Endothelial cell of umbilical vein (primary cell): ENCODE results near the gene ANKS1B. TPM values are rescaled to one million over a fixed set of nuclear protein-coding genes. Genes with fewer than 3 reads are reported as not detected.

Experiments
- BruUV-seq: library from RNA; stranded (reverse); fragments of 400-500 nt; replicated peaks from 2 replicates; lab custom pipeline; 2021; lab: Mats Ljungman, UMichigan
- CTCF ChIA-PET: fragments of 300-600, 350-600 bp; sonication (Branson Sonifier 250); formaldehyde crosslinking; loops from one replicate; lab custom pipeline; 2021; ENCODE audit warnings: antibody characterized with exemption, inconsistent platforms; lab: Charles Lee
- POLR2A ChIA-PET: fragments of 300-600, 350-600 bp; sonication (Branson Sonifier 250); formaldehyde crosslinking; loops from one replicate; lab custom pipeline; 2021; ENCODE audit warnings: antibody characterized with exemption, inconsistent platforms; lab: Charles Lee
- DNase-seq: peaks from one replicate; pipeline ENCODE4 v3.0.0-alpha.2; 2011; ENCODE audit warnings: low read depth, low spot score
- FAIRE-seq: peaks from 2 replicates; lab custom pipeline; 2011; peaks lifted over from hg19 to GRCh38; lab: Jason Lieb, UNC
- H2AFZ ChIP-seq: 2 replicates; pipeline ENCODE4 v1.6.0; 2012; ENCODE audit warnings: low read depth, low read length, control low read depth, inconsistent platforms
- H3K27ac ChIP-seq: 2 replicates; pipeline ENCODE4 v1.5.1; 2011; ENCODE audit warnings: low read depth, mild to moderate bottlenecking, control low read depth, low read length, moderate library complexity; ENCODE audit not compliant: insufficient read depth
- H3K27me3 ChIP-seq, 2 experiments: 2 replicates each; pipeline versions ENCODE4 v1.6.0 to v1.6.1; 2011; ENCODE audit warnings: low read length in 2 of 2, mixed read lengths in 1 of 2; ENCODE audit not compliant: control insufficient read depth in 2 of 2, insufficient read depth in 2 of 2
- H3K36me3 ChIP-seq, 2 experiments: 2 replicates in 1 of 2; 3 replicates in 1 of 2; pipeline ENCODE4 v1.5.1; 2011; ENCODE audit warnings: low read length in 2 of 2, mild to moderate bottlenecking in 1 of 2, moderate library complexity in 1 of 2; ENCODE audit not compliant: control insufficient read depth in 2 of 2, insufficient read depth in 2 of 2; ENCODE audit errors: extremely low read depth in 1 of 2
- H3K4me1 ChIP-seq: 3 replicates; pipeline ENCODE4 v1.5.1; 2011; ENCODE audit warnings: mild to moderate bottlenecking, low read length; ENCODE audit not compliant: control insufficient read depth, insufficient read depth; ENCODE audit errors: extremely low read depth
- H3K4me2 ChIP-seq: 2 replicates; pipeline ENCODE4 v1.6.1; 2011; ENCODE audit warnings: low read length, control low read depth, mixed read lengths; ENCODE audit not compliant: insufficient read depth
- H3K4me3 ChIP-seq, 3 experiments: fragments of 200-600 bp in 1 of 3; sonication (generic), shearing (Covaris generic) in 1 of 3; replicated peaks in 1 of 3; 2 replicates each; pipeline ENCODE4 v1.5.1; 2011 to 2016; ENCODE audit warnings: control low read depth in 3 of 3, low read length in 3 of 3, mild to moderate bottlenecking in 2 of 3, inconsistent platforms in 1 of 3, low read depth in 1 of 3, moderate library complexity in 1 of 3; ENCODE audit not compliant: insufficient read depth in 1 of 3
- H3K79me2 ChIP-seq: 2 replicates; pipeline ENCODE4 v1.6.0; 2012; ENCODE audit warnings: low read length, inconsistent platforms; ENCODE audit not compliant: control insufficient read depth, insufficient read depth
- H3K9ac ChIP-seq: replicated peaks from 2 replicates; pipeline ENCODE3; 2011; ENCODE audit warnings: low read length, control low read depth; ENCODE audit not compliant: insufficient read depth; ENCODE audit errors: extremely low read depth
- H3K9me1 ChIP-seq: replicated peaks from 3 replicates; pipeline ENCODE4 v1.6.0; 2011; ENCODE audit warnings: mild to moderate bottlenecking, low read length; ENCODE audit not compliant: control insufficient read depth, insufficient read depth; ENCODE audit errors: extremely low read depth
- H3K9me3 ChIP-seq: replicated peaks from 2 replicates; pipeline ENCODE4 v1.5.1; 2012; ENCODE audit warnings: low read length, inconsistent platforms; ENCODE audit not compliant: control insufficient read depth, insufficient read depth
- H4K20me1 ChIP-seq: replicated peaks from 2 replicates; pipeline ENCODE3; 2011; ENCODE audit warnings: mild to moderate bottlenecking, low read length; ENCODE audit not compliant: control insufficient read depth, insufficient read depth; ENCODE audit errors: extremely low read depth
- CTCF ChIP-seq, 2 donors: IDR thresholded peaks; 1 replicate in 1 of 2; 2 replicates in 1 of 2; pipeline ENCODE4 v1.5.1; 2011; ENCODE audit warnings: low read length in 2 of 2, mild to moderate bottlenecking in 2 of 2, moderate library complexity in 2 of 2, control low read depth in 1 of 2, inconsistent platforms in 1 of 2, low read depth in 1 of 2; ENCODE audit not compliant: insufficient read depth in 1 of 2; ENCODE audit errors: extremely low read depth in 1 of 2
- EZH2 ChIP-seq: IDR thresholded peaks from 2 replicates; pipeline ENCODE4 v1.6.1; 2012; ENCODE audit warnings: borderline replicate concordance, low read depth, mild to moderate bottlenecking, moderate library complexity, low read length, inconsistent platforms; ENCODE audit not compliant: severe bottlenecking
- FOS ChIP-seq: IDR thresholded peaks from 2 replicates; pipeline ENCODE4 v1.6.1; 2011; ENCODE audit warnings: mild to moderate bottlenecking, low read length, moderate library complexity, borderline replicate concordance; ENCODE audit not compliant: insufficient read depth
- GATA2 ChIP-seq: IDR thresholded peaks from 2 replicates; pipeline ENCODE4 v1.7.0; 2011; ENCODE audit warnings: low read depth, mild to moderate bottlenecking, moderate library complexity, mixed read lengths, low read length; ENCODE audit not compliant: insufficient read length, insufficient read depth
- JUN ChIP-seq: IDR thresholded peaks from 2 replicates; pipeline ENCODE4 v1.6.1; 2011; ENCODE audit warnings: borderline replicate concordance, low read depth; ENCODE audit not compliant: insufficient read length, insufficient read depth
- MAX ChIP-seq: IDR thresholded peaks from 2 replicates; pipeline ENCODE4 v1.6.1; 2011; ENCODE audit not compliant: insufficient read depth, insufficient read length
- MYC ChIP-seq: IDR thresholded peaks from one replicate; pipeline ENCODE4 v1.6.1; 2011; ENCODE audit warnings: mild to moderate bottlenecking, low read depth, low read length
- POLR2A ChIP-seq: IDR thresholded peaks from 2 replicates; pipeline ENCODE4 v1.6.1; 2012; ENCODE audit warnings: low read depth, mild to moderate bottlenecking, control low read depth, low read length
- POLR2AphosphoS5 ChIP-seq: IDR thresholded peaks from 2 replicates; pipeline ENCODE4 v1.6.1; 2012; ENCODE audit warnings: low read depth, mild to moderate bottlenecking, control low read depth, low read length, moderate library complexity; ENCODE audit not compliant: insufficient read depth
- dilution Hi-C: fragments of 300-500 bp; cut with MboI; formaldehyde crosslinking; loops from one replicate; pipeline ENCODE4 v1.15.0; 2019; ENCODE audit warnings: low sequenced_read_pairs; ENCODE audit not compliant: extremely low pct_ligation_motif_present
- intact Hi-C: fragments of 100-400 bp; cut with micrococcal nuclease; formaldehyde crosslinking; loops from one replicate; pipeline ENCODE4 v1.10.0; 2022
- polyA plus RNA-seq, 4 experiments: library from polyadenylated mRNA; depleted of rRNA in 3 of 4; stranded (reverse) in 3 of 4; unstranded in 1 of 4; fragments of >200 nt; gene quantifications; 2 replicates each; pipeline versions ENCODE4 v1.2.1 to v1.2.3, GENCODE V29; 2011 to 2012; ENCODE audit warnings: missing spikeins in 1 of 4
- total RNA-seq: library from RNA; stranded (reverse); gene quantifications from 2 replicates; pipeline ENCODE4 v1.2.3, GENCODE V29; 2021

The ANKS1B gene
- total and polyA plus RNA-seq, 2 donors (not counting 3 experiments of a cell fraction or from before 2014, with no cell fraction given): 0.15 to 0.38 TPM

- POLR2A ChIA-PET: no interaction called here
- BruUV-seq: no TSS peak
- intact Hi-C loops (no loop called here), dilution Hi-C loops (no loop called here)
- Histone ChIP-seq H3K9me3 (no peaks in the 10 kb centered on the region), H3K9ac (no peak overlapping the region), H3K4me3 (no peak overlapping the region), H2AFZ (no peak overlapping the region), H3K9me1 (no peaks in the 10 kb centered on the region), H3K4me1 (no peaks in the 10 kb centered on the region), H3K4me2 (no peak overlapping the region), H3K27me3 (no peaks in the 10 kb centered on the region), H4K20me1 (no peaks in the 10 kb centered on the region), H3K27ac (no peak overlapping the region), H3K79me2 (no peaks in the 10 kb centered on the region), H3K36me3 (no peaks in the 10 kb centered on the region)
- CTCF ChIA-PET: no interaction called here
- no peak for DNase-seq
- TF ChIP-seq JUN: no peak
- TF ChIP-seq POLR2AphosphoS5: no peak
- no peak for TF ChIP-seq EZH2
- no peak for TF ChIP-seq GATA2
- no peak for TF ChIP-seq MAX
- no peak for TF ChIP-seq POLR2A
- TF ChIP-seq MYC: no peak
- TF ChIP-seq FOS: no peak
- no peak for TF ChIP-seq CTCF (IDR thresholded peaks at IDR 0.05; ENCODE audit: extremely low read depth in 1 of 2, insufficient read depth in 1 of 2, low read depth in 1 of 2, low read length in 2 of 2)
- FAIRE-seq: no peak
Measured at GRCh38 chr12:98868076-98868475, 1116.7 kb downstream of the ANKS1B start.
